Measurements from ENCODE around the gene PNPLA7. TPM values are rescaled to one million over a fixed set of nuclear protein-coding genes. Genes with fewer than 3 reads are reported as not detected.

The PNPLA7 gene
- total and polyA plus RNA-seq, 2 of the 8 experiments (the other 6 are each of a cell fraction or from before 2014, with no cell fraction given): 0.35 to 0.47 TPM

DNA sequence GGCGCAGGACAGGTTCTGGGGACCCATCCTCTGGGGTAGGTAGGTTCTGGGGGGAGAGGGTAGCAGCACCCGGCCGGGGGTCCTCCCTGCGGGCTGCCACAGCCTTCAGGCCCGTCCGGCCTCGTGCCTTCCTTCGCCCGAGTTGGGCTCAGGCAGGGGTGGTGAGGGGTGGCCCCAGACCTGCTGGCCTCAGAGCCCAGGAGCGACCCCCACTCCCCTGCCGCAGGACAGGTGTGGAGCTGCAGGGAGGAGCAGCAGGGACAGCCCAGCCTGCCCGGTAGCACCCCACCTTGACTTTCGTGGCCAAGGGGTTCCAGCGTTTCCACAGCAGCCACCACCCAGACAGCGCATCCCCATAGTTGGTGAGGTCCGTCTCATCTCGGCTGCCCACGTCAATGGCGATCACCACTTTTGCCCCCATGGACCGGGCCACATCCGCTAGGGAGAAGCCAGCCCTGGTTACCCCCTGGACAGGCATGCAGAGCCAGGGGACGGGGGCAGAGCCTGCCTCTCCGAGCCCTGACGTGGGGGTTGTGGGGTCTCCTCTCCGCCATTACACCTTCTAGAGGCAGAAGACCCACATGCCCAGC lies 87.7 kb downstream of the PNPLA7 start:
- DNase-seq (ENCODE audit: low read depth in 1 of 2, low spot score in 2 of 2) (no peak), FAIRE-seq (no peak)
- H3K27me3 ChIP-seq (replicated peaks in 1 of 4; ENCODE audit: control insufficient read depth in 3 of 4, extremely low read depth in 1 of 4, insufficient read depth in 3 of 4, low read length in 3 of 4): peaks cover 0 to 19% (median 13%) of the 10 kb centered on the region in 4 experiments; a peak in 5 of 7 replicates
- TF ChIP-seq TEAD4 (IDR thresholded peaks at IDR 0.05; ENCODE audit: low read depth, low read length) (no peak), EZH2 (IDR thresholded peaks at IDR 0.05; ENCODE audit: low read depth, low read length, severe bottlenecking) (no peak), CTBP2 (IDR thresholded peaks at IDR 0.05; ENCODE audit: borderline replicate concordance, insufficient read depth, insufficient read length, low read length) (no peak)
- peaks cover 0 to 10% of the 10 kb centered on the region in 2 experiments for H4K20me1 ChIP-seq (replicated peaks in 1 of 2; ENCODE audit: control insufficient read depth in 1 of 2, insufficient read depth in 2 of 2, low read length in 2 of 2)
- H3K4ac ChIP-seq (replicated peaks; ENCODE audit: insufficient read length, low read depth, low read length): no peak overlapping the region
- WGBS, 2 experiments (ENCODE audit: extremely low coverage in 1 of 2, insufficient coverage in 1 of 2, insufficient read length in 1 of 2, insufficient replicate concordance in 2 of 2, low coverage in 1 of 2, low lambda C conversion rate in 2 of 2, missing lambda C conversion rate in 1 of 2): 89% methylated on average over 18 of the region's 25 CpGs; no CpG with 5 or more reads in 1 of the 2 experiments
- peaks cover 0 to 18% (median 8%) of the 10 kb centered on the region in 4 experiments; a peak in 6 of 7 replicates for H3K4me1 ChIP-seq (replicated peaks in 1 of 4; ENCODE audit: control insufficient read depth in 3 of 4, insufficient read depth in 4 of 4, low read length in 3 of 4)
- no peaks in the 10 kb centered on the region; a peak in 1 of 4 replicates for H3K9me3 ChIP-seq (ENCODE audit: insufficient read depth in 2 of 2, low read depth in 1 of 2, low read length in 1 of 2)
- no peak overlapping the region for H4K5ac ChIP-seq (ENCODE audit: insufficient read length, low read depth, low read length)
- no peak overlapping the region for H3K9ac ChIP-seq (replicated peaks in 1 of 4; ENCODE audit: extremely low read depth in 1 of 4, low read depth in 3 of 4, low read length in 3 of 4)
- H3K79me2 ChIP-seq (ENCODE audit: control insufficient read depth in 1 of 2, insufficient read depth in 2 of 2, low read length in 2 of 2): no peaks in the 10 kb centered on the region; a peak in 1 of 4 replicates
- no peak overlapping the region for H2AFZ ChIP-seq (ENCODE audit: low read length)
- H3K18ac ChIP-seq (ENCODE audit: extremely low read depth, low read length): no peak overlapping the region
- H3K79me1 ChIP-seq (ENCODE audit: low read depth, low read length): peaks cover 3% of the 10 kb centered on the region; the same call in 1 of the 2 replicates
- no peak overlapping the region for H2BK5ac ChIP-seq (ENCODE audit: low read depth, low read length)
- H4K8ac ChIP-seq (ENCODE audit: extremely low read depth, insufficient read depth, low read length): no peak overlapping the region; the same call in 1 of the 2 replicates
- H2BK15ac ChIP-seq (ENCODE audit: low read length): no peak overlapping the region
- H2AK5ac ChIP-seq (ENCODE audit: low read depth, low read length): no peak overlapping the region
- no peaks in the 10 kb centered on the region for H3K36me3 ChIP-seq (ENCODE audit: control insufficient read depth in 2 of 4, insufficient read depth in 4 of 4, low read length in 3 of 4)
- no peak overlapping the region for H4K91ac ChIP-seq (replicated peaks; ENCODE audit: insufficient read length, low read length)
- H2BK12ac ChIP-seq (ENCODE audit: low read depth, low read length): no peak overlapping the region
- no peak overlapping the region for H3K23ac ChIP-seq (ENCODE audit: insufficient read length)
- no peak overlapping the region for H3K27ac ChIP-seq (ENCODE audit: low read depth, low read length)
- no peak overlapping the region for H3K56ac ChIP-seq (replicated peaks; ENCODE audit: insufficient read length, low read depth, low read length)
- peak overlapping the region; percentile 44 to 56; a peak in 3 of 4 replicates for H3K4me2 ChIP-seq (ENCODE audit: insufficient read depth in 1 of 2, low read depth in 2 of 2, low read length in 2 of 2)
- peak overlapping the region in 1 of 4 experiments; percentile 51; a peak in 1 of 8 replicates for H3K4me3 ChIP-seq (ENCODE audit: extremely low read depth in 1 of 4, insufficient read depth in 2 of 4, low read depth in 3 of 4, low read length in 4 of 4)
- peaks cover 8% of the 10 kb centered on the region; the same call in 1 of the 2 replicates for H3K23me2 ChIP-seq (ENCODE audit: low read depth, low read length)
- ChIA-PET CTCF (ENCODE audit: partially characterized antibody) (interaction anchor here (1.0 to 1.4 kb wide), 5 partner anchors 9 to 19 kb away, joined by 3 to 6 read pairs (median 3); no protein-coding TSS in a partner anchor), POLR2A (ENCODE audit: partially characterized antibody) (interaction anchor here (2.0 kb wide), 1 partner anchor 9 kb away, joined by 6 read pairs; no protein-coding TSS in a partner anchor)
- no peak overlapping the region for H2BK120ac ChIP-seq (replicated peaks; ENCODE audit: low read depth, low read length)
- H3K14ac ChIP-seq (ENCODE audit: insufficient read length): no peak overlapping the region
- H2BK20ac ChIP-seq (ENCODE audit: low read length): no peak overlapping the region

Measured in H1 (cell line).